Measurements from ENCODE around the gene EXTL2.
"Not testable (repeated sequence)": the region's sequence is repeated elsewhere in the genome, so short reads cannot be mapped to it uniquely, and the experiment has no call there.

The EXTL2 gene

DNA sequence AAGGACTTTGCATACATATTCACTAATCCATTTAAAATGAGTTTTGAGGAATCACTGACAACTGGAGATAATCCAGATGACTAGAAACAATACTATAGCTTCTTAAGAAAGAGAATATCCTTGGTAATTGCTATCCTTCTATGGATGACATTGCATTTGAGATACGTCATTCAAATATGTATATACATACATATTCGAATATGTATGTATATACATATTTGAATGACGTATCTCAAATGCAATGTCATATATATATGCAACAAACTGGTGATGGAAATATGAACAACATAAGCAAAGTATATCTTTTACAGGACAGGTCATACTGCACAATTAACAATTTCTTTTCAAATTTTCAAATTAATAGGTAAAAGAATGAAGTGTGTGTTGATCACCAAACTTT is 41.7 kb downstream of the EXTL2 start:
- DNase-seq: no peak

DNA sequence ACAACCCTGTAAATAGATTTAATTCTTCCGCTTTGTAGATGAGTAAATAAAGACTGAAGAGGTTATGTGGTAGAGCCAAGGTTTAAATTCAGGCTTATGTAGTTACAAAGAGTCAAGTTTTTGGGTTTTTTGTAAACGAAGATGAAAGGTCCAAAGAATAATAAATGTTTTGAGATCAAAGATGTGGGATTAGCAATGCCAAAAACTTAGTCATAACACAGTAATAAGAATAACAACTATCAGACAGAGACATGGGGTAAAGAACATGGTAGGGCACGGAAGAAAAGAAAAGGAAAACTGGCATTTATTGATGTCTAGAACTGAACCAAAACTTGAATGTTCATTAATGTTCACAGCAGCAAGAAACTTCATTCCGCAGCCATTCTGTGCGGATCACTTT is 42.9 kb downstream of the EXTL2 start:
- no peak for DNase-seq

DNA sequence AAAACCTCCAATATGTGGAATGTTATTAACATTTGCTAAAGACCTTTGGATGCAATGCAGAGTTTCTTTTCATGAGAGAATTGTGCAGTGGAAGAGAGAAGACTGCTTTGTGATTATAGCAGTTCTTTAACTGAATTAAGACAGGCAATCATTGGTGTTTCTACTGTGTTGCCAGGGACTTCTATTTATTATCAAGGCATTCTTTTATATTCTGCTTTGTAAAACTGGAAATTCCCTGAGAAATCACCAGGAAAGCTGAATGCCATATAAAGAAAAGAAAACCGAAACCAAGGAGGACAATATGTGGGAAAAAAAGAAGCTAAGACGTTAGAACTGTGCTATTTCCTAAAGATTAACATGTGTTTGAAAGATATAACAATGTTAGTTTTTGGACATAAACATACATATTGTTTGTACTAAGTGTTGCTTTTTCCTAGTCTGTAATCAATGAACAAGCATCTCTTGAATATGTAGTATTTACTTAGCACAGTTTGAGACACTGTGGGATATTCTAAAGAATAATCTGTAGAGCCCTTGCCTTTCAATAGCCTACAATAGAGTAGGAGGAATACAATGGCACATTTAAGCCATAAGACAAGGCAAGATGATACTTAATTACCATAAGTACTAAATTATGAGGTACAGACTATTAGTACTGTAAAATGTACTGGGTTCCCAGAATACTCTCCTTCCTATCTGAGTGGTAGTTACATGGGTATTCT is 47.1 kb downstream of the EXTL2 start:
- DNase-seq: no peak

DNA sequence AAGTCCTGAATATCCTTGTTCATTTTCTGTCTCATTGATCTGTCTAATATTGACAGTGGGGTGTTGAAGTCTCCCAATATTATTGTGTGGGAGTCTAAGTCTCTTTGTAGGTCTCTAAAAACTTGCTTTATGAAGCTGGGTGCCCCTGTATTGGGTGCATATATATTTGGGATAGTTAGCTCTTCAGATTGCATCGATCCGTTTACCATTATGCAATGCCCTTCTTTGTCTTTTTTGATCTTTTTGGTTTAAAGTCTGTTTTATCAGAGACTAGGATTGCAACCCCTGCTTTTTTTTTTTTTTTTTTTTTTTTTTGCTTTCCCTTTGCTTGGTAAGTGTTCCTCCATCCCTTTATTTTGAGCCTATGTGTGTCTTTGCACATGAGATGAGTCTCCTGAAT is 51.5 kb downstream of the EXTL2 start:
- DNase-seq: not testable (repeated sequence)

DNA sequence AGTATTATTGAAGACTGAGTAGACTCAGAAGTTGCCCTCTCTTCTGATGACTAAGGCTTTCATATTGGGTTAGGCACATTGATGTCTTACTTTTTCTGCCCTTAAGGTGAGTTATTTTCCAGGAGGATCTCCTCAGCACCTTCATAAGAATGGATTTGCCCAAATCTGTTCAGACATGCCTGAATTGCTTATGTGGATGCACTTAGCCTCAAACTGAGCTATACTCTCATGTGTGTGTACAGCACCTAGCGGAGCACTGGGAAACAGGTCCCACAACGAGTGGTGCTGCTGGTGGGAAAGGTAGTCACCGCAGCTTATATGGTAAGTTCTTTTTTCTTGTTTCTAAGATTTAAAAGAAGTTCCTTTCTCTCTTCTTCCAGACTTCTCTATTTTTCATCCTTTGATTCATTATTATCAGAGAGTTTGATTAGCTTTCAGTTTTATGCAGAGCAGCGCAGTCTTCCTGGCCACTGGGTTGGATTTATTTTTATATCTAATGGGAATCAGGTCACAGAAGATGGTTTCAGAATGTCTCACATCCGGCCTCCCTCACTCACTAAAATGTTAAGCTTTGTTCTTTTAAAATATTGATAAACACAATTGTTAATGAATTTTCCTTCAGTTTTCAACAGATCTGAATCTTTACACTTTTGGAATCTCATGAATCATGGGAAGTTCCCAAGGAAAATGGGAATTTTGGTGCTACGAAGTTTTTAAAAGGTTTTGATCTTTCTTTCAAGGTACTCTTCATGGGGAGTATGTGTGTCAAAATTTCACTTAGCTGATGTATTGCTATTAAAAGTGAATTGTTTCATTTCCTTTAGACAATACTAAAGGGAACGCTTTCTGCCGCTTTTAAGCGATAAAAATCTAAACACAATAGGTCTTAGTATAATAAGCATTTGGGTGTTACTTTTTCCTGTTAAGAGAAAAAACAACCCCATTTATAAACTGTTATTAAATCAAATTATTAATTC is 58.5 kb downstream of the EXTL2 start:
- DNase-seq: no peak

DNA sequence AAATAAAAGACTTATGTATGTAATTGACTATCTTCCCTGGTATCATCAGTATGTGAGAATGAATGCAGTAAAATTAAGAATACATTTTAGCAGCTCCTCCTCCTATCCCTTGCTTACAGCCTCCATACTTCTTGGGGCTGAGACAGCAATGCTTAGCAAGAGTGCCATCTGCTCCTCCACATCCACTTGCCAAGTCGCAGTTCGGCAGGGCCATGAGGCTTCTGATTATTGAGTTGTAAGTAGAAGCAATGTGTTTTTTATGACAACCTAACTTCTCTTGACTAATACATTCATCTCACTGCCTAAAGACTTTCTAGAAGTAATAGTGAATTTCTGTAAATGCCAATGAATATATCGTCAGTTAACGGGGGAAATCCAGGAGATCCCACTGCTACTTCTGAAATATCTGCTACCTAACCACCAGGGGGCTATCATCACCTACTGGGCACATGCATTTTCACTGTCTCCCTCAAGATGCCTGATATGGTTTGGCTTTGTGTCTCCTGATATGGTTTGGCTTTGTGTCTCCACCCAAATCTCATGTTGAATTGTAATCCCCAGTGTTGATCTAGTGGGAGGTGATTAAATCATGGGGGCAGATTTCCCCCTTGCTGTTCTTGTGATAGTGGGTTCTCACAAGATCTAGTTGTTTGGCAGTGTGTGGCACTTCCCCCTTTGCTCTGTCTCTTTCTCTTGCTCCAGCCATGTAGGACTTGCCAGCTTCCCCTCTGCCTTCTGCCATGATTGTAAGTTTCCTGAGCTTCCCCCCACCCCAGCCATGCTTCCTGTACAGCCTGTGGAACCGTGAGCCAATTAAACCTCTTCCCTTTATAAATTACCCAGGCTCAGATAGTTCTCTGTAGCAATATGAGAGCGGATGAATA is 59.6 kb downstream of the EXTL2 start:
- peak; percentile 7 for DNase-seq

DNA sequence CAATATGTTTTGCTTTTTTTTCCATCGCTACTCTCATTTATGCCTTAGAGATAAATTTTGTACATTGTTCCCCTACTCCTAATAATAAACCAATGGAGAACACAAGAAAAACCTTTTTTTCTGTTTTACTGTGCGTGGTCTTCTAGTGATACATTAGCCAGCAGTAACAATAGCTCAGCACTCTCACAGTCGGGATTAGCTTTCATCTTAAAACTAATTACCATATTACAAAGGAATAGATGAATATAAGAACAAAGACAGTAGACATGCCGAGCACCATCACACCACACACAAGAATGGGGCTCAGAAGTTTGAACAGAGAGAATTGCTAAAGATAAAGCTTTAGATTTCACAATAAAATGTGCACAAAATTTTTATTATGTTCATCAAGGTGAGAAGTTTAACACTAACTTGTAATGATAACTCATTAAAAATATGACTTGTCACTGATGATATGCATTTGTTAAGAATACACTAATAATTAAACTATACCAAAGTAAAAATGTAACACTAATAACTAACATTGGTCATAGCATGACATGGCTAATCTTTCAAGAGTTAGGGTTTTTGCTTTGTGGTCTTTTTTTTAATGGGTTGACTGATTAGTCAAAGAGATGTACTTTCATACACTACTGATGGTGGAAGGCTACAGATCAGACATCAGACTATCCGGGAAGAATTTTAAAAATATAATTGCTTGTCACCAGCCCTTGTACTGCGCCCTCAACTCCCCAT is 61.8 kb downstream of the EXTL2 start:
- no peak for DNase-seq

DNA sequence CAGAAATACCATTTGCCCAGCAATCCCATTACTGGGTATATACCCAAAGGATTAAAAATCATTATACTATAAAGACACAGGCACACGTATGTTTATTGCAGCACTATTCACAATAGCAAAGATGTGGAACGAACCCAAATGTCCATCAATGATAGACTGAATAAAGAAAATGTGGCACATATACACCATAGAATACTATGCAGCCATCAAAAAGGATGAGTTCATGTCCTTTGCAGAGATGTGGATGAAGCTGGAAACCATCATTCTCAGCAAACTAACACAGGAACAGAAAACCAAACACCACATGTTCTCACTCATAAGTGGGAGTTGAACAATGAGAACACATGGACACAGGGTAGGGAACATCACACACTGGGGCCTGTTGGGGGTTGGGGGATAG is 69.0 kb downstream of the EXTL2 start:
- not testable (repeated sequence) for DNase-seq
